K562 (cell line): Measurements from ENCODE around the gene PGAM4. TPM values are rescaled to one million over a fixed set of nuclear protein-coding genes. Genes with fewer than 3 reads are reported as not detected.
"Not testable (repeated sequence)": the region's sequence is repeated elsewhere in the genome, so short reads cannot be mapped to it uniquely, and the experiment has no call there.

Experiments
- ATAC-seq: fragments of 200-7000 bp; cut with Tn5 transposase; 3 replicates; pipeline ENCODE4 v1.9.1; 2020; ENCODE audit warnings: moderate library complexity
- BruUV-seq: library from RNA; stranded (reverse); fragments of 400-500 nt; replicated peaks from 2 replicates; lab custom pipeline; 2021; lab: Mats Ljungman, UMichigan
- CTCF ChIA-PET: fragments of 300-600 bp; formaldehyde crosslinking; extraction: SDS; loops from one replicate; lab custom pipeline; 2021; ENCODE audit warnings: low intra/inter-chr PET ratio; lab: Yijun Ruan, JAX
- POLR2A ChIA-PET: fragments of 300-600, 350-650 bp; sonication (Branson Sonifier 250); formaldehyde crosslinking; extraction: SDS; loops from one replicate; lab custom pipeline; 2021; ENCODE audit warnings: antibody characterized with exemption, inconsistent platforms; lab: Yijun Ruan, JAX
- DNase-seq, 4 experiments: peaks; one replicate each; pipeline versions ENCODE4 v3.0.0 to v3.0.0-alpha.2; 2011 to 2018; ENCODE audit warnings: low spot score in 3 of 4, mixed read lengths in 3 of 4; ENCODE audit errors: extremely low read depth in 1 of 4
- FAIRE-seq: peaks from 2 replicates; lab custom pipeline; 2011; peaks lifted over from hg19 to GRCh38; lab: Jason Lieb, UNC
- H2AFZ ChIP-seq: 2 replicates; pipeline ENCODE4 v1.6.0; 2011; ENCODE audit warnings: low read depth, low read length, control low read depth, inconsistent platforms
- H3K27ac ChIP-seq: fragments of 200-600 bp; 3 replicates; pipeline ENCODE4 v1.8.0; 2011; ENCODE audit warnings: low read depth, mild to moderate bottlenecking, control low read depth, inconsistent platforms, low read length, moderate library complexity, mixed read lengths; ENCODE audit errors: extremely low read depth
- H3K27me3 ChIP-seq, 2 experiments: fragments of 300-600 bp in 1 of 2; 2 replicates in 1 of 2; 3 replicates in 1 of 2; pipeline versions ENCODE4 v1.6.0 to v1.8.0; 2011; ENCODE audit warnings: inconsistent platforms in 2 of 2, low read length in 2 of 2, mild to moderate bottlenecking in 1 of 2, mixed read lengths in 1 of 2, moderate library complexity in 1 of 2; ENCODE audit not compliant: control insufficient read depth in 2 of 2, insufficient read depth in 2 of 2
- H3K36me3 ChIP-seq: fragments of 300-600 bp; 3 replicates; pipeline ENCODE4 v1.8.0; 2011; ENCODE audit warnings: mild to moderate bottlenecking, low read length, inconsistent platforms; ENCODE audit not compliant: control insufficient read depth, insufficient read depth
- H3K4me1 ChIP-seq, 2 experiments: fragments of 200-600 bp in 1 of 2; replicated peaks in 1 of 2; 2 replicates in 1 of 2; 3 replicates in 1 of 2; pipeline versions ENCODE4 v1.5.1 to v1.8.0; 2011; ENCODE audit warnings: inconsistent platforms in 2 of 2, low read length in 2 of 2, mild to moderate bottlenecking in 1 of 2, mixed read lengths in 1 of 2, moderate library complexity in 1 of 2; ENCODE audit not compliant: control insufficient read depth in 2 of 2, insufficient read depth in 2 of 2
- H3K4me2 ChIP-seq: 2 replicates; pipeline ENCODE4 v1.6.1; 2011; ENCODE audit warnings: low read length, control low read depth, inconsistent platforms, mixed read lengths; ENCODE audit not compliant: insufficient read depth
- H3K4me3 ChIP-seq: fragments of 200-600 bp; sonication (generic), shearing (Covaris generic); 2 replicates; pipeline ENCODE4 v1.5.1; 2016; ENCODE audit warnings: control low read depth, inconsistent platforms
- H3K79me2 ChIP-seq: fragments of 200-600 bp; 3 replicates; pipeline ENCODE4 v1.8.0; 2011; ENCODE audit warnings: low read length, inconsistent platforms; ENCODE audit not compliant: control insufficient read depth, insufficient read depth
- H3K9ac ChIP-seq, 2 experiments: 2 replicates each; pipeline versions ENCODE4 v1.6.0 to v1.6.1; 2011; ENCODE audit warnings: low read depth in 2 of 2, low read length in 2 of 2, control low read depth in 1 of 2, inconsistent platforms in 1 of 2, mild to moderate bottlenecking in 1 of 2, mixed read lengths in 1 of 2; ENCODE audit not compliant: insufficient read depth in 1 of 2
- H3K9me1 ChIP-seq: one replicate; pipeline ENCODE4 v1.6.0; 2011; ENCODE audit warnings: inconsistent platforms, mild to moderate bottlenecking, low read length, moderate library complexity; ENCODE audit not compliant: control insufficient read depth, insufficient read depth
- H3K9me3 ChIP-seq: replicated peaks from 2 replicates; pipeline ENCODE4 v1.5.1; 2011; ENCODE audit warnings: low read depth, low read length, inconsistent platforms; ENCODE audit not compliant: control insufficient read depth, insufficient read depth
- H4K20me1 ChIP-seq: replicated peaks from 2 replicates; pipeline ENCODE4 v1.6.1; 2011; ENCODE audit warnings: low read length, inconsistent platforms, mixed read lengths; ENCODE audit not compliant: control insufficient read depth, insufficient read depth
- ZNF121 ChIP-seq: sonication (generic); formaldehyde crosslinking; conservative IDR thresholded peaks from 2 replicates; pipeline ENCODE4 v1.8.0; 2022; ENCODE audit warnings: missing genetic modification reagents
- ZNF764 ChIP-seq: fragments of 250-450 bp; sonication (Bioruptor Pico); IDR thresholded peaks from 2 replicates; pipeline ENCODE4 v1.4.0; 2020; ENCODE audit warnings: low read depth, mild to moderate bottlenecking, moderate library complexity
- WGBS: fragments of 100-300 bp; shearing (Covaris generic); methylation state at CpG from one replicate; pipeline ENCODE4 v1.1.6; 2016; ENCODE audit warnings: low coverage, mixed read lengths; ENCODE audit not compliant: insufficient coverage; ENCODE audit errors: missing lambda C conversion rate; 5-methylcytosine and 5-hydroxymethylcytosine counted together
- in situ Hi-C: fragments of 300-500 bp; cut with MboI; formaldehyde crosslinking; loops from 4 replicates; pipeline ENCODE4 v1.15.0; 2018; ENCODE audit warnings: inconsistent platforms, mixed read lengths
- intact Hi-C: fragments of 100-400 bp; cut with micrococcal nuclease; formaldehyde crosslinking; loops from 2 replicates; pipeline ENCODE4 v1.14.2; 2022
- polyA plus RNA-seq, 8 experiments: library from polyadenylated mRNA; depleted of rRNA in 4 of 8; stranded (reverse) in 5 of 8; unstranded in 3 of 8; fragments of >200 nt; fragmentation: Nextera tagmentation in 2 of 8; fragmentation: Illumina TruSeq in 1 of 8; extraction: Ambion mirVana in 2 of 8; extraction: Trizol in 1 of 8; gene quantifications; 2 replicates each; pipeline versions ENCODE4 v1.2.1 to v1.2.3, GENCODE V29; 2011 to 2014; ENCODE audit warnings: inconsistent platforms in 1 of 8, missing spikeins in 1 of 8
- total RNA-seq, 7 experiments: library from RNA; depleted of rRNA in 6 of 7; stranded (reverse); fragments of >200 nt in 6 of 7; fragmentation: Illumina TruSeq in 2 of 7; extraction: Trizol in 2 of 7; gene quantifications; 2 replicates each; pipeline versions ENCODE4 v1.2.1 to v1.2.3, GENCODE V29; 2011 to 2021; ENCODE audit warnings: low replicate concordance in 1 of 7

PGAM4 gene
- total and polyA plus RNA-seq, 9 of the 15 experiments (the other 6 are each of a cell fraction or from before 2014, with no cell fraction given), result 0.55 to 0.75 TPM; not detected in 7

- ChIA-PET CTCF (no interaction called here), POLR2A (no interaction called here)
- BruUV-seq, result no TSS peak
- 64% methylated on average over 3 of the region's 7 CpGs for WGBS
- TF ChIP-seq ZNF121 (CRISPR knock-in tag), result peak; percentile 61
- no peak for TF ChIP-seq ZNF764 (CRISPR knock-in tag)
- H3K9me1 ChIP-seq, result no peaks in the 10 kb centered on the region
- in situ Hi-C loops, result no loop called here
- no peaks in the 10 kb centered on the region; a peak in 1 of 5 replicates for H3K4me1 ChIP-seq
- H2AFZ ChIP-seq, result no peak overlapping the region
- H3K9me3 ChIP-seq, result no peaks in the 10 kb centered on the region
- H3K36me3 ChIP-seq, result peaks cover 3% of the 10 kb centered on the region; the same call in 1 of the 3 replicates
- H3K4me2 ChIP-seq, result no peak overlapping the region
- DNase-seq (no peak), ATAC-seq (no peak), FAIRE-seq (no peak)
- intact Hi-C loops, result no loop called here
- H4K20me1 ChIP-seq, result no peaks in the 10 kb centered on the region
- no peak overlapping the region for H3K9ac ChIP-seq
- H3K79me2 ChIP-seq, result peaks cover 76% of the 10 kb centered on the region
- H3K4me3 ChIP-seq, result no peak overlapping the region
- no peaks in the 10 kb centered on the region for H3K27me3 ChIP-seq
- no peak overlapping the region for H3K27ac ChIP-seq
Observed at GRCh38 chrX:77945910-77946545, 23.4 kb downstream of the PGAM4 start.

GRCh38 chrX:77945031-77945430 lies 24.4 kb downstream of the PGAM4 start:
- BruUV-seq, DNase-seq, H3K4me3 ChIP-seq, H3K9me3 ChIP-seq, H3K9ac ChIP-seq, H4K20me1 ChIP-seq, intact Hi-C loops, H3K36me3 ChIP-seq, H3K4me1 ChIP-seq, H2AFZ ChIP-seq, H3K27ac ChIP-seq, CTCF ChIA-PET, H3K27me3 ChIP-seq, in situ Hi-C loops, H3K9me1 ChIP-seq, FAIRE-seq, H3K4me2 ChIP-seq: not testable (repeated sequence)
- H3K79me2 ChIP-seq, result peaks cover 78% of the 10 kb centered on the region
- POLR2A ChIA-PET, result interaction anchor here (1.1 kb wide), 1 partner anchor 19 kb away, joined by 3 read pairs; no protein-coding TSS in a partner anchor
- 37% methylated on average over 5 of the region's 6 CpGs for WGBS
- peak; percentile 37; the same call in 1 of the 3 replicates for ATAC-seq
